NCI-H2029 (cell line): ENCODE results near the gene COL20A1.

ENCODE experiments used
- DNase-seq: peaks from one replicate; lab custom pipeline; 2025; lab: John Stamatoyannopoulos, UW

The COL20A1 gene

DNA sequence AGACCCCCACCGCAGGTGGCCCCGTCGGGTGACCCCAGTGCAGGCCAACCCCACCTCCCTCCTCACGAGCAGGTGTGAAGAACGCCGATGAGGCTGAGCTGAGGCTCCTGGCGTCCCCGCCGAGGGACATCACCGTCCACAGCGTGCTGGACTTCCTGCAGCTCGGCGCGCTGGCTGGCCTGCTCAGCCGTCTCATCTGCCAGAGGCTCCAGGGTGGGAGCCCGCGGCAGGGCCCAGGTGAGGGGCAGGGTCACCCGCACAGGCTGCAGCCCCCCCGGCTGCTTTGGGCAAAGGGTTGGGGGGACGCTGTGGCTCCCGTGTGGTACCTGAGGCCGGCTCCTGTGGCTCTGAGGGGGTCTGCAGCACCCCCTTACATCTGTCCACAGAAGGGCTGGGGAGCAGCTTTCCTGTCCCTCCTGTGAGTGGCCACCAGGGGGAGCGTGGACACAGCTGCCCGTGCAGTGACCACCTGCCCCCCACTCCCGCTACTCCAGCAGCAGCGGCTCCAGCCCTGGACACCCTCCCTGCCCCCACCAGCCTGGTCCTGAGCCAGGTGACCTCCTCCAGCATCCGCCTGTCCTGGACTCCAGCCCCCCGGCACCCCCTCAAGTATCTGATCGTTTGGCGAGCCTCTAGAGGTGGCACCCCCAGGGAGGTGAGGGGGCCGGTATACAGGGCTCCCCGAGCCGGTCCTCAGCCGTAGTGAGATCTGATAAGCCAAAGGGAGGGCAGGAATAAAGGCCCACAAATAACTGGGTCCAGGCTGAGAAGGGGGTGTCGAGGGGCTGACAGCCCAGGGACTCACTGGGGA, 16.5 kb downstream of the COL20A1 start:
- DNase-seq: no peak

DNA sequence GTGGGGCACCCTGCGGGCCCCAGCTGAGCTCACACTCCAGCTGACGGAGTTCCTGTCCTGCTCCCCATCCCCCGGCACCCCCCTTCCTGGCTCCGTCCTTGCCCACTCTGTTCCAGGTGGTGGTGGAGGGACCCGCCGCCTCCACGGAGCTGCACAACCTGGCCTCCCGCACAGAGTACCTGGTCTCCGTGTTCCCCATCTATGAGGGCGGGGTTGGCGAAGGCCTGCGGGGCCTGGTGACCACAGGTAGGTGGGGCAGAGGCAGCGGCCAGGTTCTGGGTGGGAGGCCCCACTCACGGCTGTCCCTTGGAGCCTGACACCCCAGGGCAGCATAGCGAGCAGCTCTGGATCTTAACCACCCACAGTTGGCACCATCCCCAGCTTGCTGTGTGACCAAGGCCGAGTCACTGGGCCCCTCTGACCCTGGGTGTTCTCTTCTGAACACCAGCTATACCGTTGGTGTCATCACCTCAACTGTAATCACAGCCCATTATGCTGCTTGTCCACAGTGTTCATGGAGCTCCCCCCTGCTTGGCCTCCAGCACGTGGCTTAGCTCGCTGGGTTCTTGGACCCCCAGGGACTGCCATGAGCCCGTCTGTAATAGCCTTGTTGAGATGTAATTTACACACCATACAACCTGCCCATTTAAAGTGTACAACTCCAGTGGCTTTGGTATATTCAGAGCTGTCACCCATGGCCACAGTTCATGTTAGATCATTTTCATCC, 17.4 kb downstream of the COL20A1 start:
- no peak for DNase-seq

DNA sequence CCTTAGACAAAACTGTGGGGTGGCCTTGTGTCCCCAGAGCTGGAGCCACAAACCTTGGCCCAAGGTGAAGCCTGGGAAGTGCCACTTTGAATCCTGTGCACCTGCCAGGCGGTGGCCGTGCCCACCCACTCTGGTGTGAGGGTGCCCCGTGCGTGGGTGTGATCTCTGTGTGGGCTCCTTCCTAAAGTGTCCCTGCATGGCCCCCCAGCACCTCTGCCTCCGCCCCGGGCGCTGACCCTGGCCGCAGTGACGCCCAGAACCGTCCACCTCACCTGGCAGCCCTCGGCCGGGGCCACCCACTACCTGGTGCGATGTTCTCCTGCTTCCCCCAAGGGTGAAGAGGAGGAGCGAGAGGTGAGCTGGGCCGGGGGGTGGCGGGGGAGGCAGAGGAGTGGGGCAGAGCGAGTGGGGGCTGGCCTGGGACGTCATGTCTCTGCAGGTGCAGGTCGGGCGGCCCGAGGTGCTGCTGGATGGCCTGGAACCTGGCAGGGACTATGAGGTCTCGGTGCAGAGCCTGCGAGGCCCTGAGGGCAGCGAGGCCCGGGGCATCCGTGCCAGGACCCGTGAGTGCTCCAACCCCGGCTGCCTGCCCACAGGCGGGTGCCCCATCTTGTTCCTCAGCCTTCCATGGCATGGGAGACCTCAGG, 18.3 kb downstream of the COL20A1 start:
- no peak for DNase-seq

DNA sequence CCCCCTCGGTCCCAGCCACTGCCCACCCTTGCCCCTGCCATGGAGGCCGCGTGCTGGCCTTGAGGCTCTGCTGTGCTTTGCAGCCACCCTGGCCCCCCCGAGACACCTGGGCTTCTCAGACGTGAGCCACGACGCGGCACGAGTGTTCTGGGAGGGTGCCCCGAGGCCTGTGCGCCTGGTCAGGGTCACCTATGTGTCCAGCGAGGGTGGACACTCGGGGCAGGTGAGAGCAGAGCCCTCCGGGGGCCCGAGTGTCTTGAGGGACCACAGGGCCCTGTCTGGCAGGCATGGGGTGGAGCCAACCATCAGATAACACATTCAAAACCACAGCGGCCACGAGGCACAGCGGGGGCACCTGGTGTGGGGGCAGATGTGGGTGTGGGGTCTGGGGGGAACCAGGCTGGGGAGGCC, 18.9 kb downstream of the COL20A1 start:
- no peak for DNase-seq

DNA sequence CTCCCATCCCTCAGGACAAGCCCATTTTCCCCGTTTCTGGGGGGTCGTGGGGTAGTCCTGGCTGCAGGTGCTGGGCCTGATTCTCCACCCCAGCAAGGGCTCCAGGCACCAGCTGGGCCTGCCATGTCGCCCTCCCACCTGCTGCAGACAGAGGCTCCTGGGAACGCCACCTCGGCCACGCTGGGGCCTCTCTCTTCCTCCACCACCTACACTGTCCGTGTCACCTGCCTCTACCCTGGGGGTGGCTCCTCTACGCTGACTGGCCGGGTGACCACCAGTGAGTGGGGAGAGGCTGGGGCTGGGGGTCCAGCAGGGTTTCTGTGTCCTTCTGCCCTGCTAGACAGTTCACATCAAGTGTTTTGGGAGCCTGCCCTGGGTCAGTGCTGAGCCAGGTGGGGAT, 19.3 kb downstream of the COL20A1 start:
- DNase-seq: no peak

DNA sequence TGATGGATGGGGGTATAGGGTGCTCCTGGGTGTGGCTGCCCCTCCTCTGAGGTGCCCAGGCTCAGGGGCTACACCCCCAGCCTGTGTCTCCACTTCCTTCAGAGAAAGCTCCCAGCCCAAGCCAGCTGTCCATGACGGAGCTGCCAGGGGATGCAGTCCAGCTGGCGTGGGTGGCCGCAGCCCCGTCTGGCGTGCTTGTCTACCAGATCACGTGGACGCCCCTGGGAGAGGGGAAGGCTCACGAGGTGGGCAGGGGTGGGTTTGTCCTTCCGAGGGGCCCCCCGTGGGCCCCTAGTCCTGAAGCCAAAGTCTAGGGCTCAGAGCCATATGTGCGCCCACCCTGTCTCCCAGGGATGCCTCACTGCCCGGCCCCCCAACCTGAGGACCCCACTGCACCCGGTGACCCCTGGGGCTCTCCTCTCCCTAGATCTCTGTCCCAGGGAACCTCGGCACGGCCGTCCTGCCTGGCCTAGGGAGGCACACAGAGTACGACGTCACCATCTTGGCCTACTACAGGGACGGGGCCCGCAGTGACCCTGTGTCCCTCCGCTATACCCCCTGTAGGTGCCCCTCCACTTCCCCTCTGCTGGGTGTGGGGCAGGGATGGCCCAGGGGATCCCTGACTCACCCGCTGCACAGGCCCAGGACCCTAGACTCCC, 19.8 kb downstream of the COL20A1 start:
- DNase-seq: no peak

DNA sequence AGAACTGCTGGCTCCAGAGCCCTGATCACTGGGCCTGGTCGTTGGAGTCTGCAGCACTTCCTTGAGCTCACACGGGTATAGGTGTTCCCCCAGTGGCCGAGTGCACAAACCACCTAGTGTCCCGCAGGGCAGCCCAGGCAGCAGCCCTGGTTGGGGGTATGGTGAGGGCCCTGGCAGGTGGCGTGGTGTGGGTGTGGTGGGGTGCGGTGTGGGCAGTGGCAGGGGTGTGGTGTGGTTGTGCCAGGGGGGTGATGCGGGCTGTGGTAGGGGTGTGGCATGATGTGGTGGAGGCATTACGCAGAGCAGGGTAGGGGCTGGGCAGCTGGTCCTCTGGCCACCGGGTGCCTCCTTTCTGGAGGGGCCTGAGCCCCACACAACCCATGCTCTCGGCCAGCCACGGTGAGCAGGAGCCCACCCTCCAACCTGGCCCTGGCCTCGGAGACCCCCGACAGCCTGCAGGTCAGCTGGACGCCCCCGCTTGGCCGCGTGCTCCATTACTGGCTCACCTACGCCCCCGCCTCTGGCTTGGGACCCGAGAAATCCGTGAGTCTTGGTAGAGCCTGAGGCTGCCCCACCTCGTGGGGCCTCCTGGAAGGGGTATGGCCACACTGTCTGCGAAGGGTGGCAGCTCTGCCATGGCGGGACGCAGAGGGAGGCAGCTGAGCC, 20.5 kb downstream of the COL20A1 start:
- no peak for DNase-seq

DNA sequence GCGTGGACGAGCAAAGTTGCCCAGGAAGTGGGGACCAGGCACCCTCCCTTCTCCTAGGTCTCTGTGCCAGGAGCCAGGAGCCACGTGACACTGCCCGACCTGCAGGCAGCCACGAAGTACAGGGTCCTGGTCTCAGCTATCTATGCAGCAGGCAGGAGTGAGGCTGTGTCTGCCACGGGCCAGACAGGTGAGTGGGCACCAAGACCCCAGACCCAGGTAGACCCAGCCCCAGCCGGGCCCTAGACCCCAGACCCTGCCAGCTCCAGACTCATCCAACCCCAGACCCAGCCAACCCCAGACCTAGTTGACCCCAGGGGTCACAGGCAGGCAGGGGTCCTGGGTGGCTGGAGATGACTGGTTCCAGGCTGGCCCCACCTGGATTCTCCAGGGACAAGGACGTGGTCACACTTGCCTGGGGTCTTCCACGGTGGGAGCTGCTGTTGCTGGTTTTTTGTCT, 21.1 kb downstream of the COL20A1 start:
- no peak for DNase-seq

DNA sequence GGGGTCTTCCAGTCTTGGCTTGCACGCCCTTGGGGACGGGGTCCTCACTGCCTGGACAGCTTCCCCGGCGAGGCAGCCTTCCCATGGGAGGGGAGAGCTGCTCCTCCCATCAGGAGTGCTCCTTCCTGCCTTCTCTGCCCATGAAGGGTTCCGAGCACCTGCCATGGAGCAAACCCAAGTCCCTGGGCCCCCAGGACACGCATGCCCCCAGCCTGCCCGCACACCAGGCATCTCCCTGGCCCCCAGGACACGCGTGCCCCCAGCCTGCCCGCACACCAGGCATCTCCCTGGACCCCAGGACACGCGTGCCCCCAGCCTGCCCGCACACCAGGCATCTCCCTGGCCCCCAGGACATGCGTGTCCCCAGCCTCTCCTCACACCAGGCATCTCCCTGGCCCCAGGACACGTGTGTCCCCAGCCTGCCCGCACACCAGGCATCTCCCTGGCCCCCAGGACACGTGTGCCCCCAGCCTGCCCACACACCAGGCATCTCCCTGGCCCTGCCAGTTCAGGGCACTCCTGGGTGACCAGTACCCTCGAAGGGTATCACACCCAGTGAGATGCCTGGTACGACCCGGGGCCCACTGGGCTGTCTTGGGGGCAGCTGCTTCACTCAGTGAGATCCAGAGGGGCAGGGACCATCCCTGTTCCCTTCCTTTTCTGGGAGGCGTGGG, 21.7 kb downstream of the COL20A1 start:
- DNase-seq: no peak

DNA sequence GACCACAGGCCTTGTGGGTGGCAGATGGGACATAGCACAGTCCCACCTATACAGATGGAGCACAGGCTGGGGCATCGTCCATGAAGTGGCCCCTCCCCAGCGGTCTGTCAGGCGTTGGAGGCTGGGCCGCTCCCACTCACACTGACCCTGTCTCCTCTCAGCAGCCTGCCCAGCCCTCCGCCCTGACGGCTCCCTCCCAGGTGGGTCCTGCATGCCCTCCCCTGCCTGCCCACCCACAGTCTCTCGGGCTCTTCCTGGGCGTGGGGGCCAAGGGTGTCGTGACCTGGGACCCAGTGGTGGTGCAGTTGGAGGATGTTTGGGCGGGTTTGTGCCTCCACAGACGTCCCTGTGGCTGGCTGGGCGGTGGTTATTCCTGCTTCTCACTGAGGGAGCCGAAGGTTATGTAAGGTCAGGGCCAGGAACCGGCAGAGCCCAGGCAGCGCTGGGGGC, 22.3 kb downstream of the COL20A1 start:
- no peak for DNase-seq

DNA sequence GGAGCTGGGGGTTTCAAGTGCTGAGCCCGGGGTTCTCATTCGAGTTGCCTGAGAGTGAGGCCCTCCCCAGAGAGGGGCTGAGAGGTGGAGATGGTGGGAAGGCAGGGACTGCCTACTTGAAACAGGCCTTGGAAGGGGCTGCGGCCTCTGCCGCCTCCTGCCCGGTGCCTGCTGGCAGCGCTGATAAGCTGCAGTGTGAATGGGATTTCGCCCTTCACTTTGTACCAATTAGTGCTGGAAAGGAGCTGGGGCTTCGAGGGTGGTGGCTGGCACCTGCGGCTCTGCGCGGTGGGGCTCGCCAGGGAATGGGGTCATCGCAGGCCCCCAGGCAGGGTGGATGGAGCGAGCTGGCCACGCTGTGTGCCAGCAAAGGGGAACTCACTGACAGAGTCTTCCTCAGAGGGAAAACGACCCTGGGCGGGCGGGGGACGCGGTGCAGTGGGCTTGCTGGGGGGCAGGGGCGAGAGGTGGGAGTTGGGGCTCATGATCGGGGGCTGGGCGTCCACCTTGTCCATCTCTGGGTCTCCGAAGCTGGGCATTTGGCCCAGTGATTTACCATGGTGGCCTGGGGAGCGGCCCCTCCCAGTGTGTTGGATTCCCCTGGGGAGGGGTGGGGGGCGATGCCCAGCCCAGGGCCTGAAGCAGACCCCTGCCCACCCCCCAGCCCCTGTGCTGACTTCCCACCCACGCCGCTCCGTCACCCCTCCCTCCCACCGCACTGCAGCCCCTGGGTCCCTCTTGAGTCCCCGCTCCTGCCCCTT, 22.9 kb downstream of the COL20A1 start:
- no peak for DNase-seq

DNA sequence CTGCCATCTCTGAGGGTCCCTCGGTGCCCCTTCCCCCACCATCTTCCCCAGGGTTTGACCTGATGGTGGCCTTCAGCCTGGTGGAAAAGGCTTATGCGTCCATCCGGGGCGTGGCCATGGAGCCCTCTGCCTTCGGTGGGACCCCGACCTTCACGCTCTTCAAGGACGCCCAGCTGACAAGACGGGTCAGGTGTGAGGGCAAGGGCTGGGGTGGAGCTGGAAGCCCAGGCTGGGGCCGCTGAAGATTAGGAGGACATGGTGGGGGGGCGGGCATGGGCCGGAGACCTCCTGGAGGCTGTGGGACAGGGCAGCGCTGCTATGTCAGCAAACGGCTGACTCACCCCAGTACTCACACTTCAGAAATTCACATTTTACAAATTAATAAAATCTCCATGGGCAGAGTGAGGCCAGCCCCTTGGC, 23.5 kb downstream of the COL20A1 start:
- no peak for DNase-seq

DNA sequence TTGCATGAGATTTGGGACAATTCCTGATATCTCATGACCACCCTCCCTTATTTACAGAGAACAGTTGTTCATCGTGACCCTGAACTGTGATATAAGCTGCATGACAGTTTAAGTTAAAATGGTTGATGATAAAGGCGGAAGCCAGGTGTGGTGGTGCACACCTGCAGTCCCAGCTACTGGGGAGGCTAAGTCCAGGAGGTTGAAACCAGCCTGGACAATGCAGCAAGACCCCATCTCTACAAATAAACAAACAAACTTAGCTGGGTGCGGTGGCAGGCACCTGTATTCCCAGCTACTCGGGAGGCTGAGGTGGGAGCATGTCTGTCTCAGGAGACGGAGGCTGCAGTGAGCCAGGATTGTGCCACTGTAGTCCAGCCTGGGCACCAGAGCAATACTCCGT, 24.1 kb downstream of the COL20A1 start:
- no peak for DNase-seq

DNA sequence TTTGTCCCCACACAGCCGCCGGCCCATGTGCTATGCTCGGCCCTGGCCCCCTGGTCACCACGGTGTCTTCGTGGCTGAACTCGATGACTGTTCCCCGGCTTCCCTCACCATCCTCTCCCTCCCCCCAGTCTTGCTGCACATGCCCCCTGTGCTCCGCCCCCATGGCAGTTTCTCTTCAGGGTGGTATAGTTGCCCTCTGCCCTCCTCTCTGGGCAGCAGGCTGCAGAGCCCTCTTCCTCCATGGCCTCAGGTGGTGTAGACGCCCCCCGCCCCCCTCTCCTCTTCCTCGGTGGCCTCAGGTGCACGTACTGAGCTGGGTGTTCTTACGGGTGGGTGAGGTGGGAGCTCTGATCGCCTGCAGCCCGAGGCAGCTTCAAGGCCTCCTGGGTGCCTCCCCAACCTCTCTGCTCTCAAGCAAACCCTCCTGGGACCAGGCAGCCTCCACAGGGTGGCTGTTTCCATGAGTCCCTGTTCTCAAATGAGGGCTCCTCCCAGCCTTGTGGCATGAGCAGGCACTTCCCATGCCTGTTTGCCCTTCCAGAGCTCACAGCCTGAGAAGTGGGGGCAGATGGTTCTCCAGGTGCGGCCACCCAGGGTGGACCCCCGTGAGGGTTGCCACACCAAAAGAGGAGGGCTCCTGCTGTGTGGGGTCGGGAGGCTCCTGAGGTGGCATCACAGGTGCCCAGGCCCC, 24.8 kb downstream of the COL20A1 start:
- DNase-seq: no peak

DNA sequence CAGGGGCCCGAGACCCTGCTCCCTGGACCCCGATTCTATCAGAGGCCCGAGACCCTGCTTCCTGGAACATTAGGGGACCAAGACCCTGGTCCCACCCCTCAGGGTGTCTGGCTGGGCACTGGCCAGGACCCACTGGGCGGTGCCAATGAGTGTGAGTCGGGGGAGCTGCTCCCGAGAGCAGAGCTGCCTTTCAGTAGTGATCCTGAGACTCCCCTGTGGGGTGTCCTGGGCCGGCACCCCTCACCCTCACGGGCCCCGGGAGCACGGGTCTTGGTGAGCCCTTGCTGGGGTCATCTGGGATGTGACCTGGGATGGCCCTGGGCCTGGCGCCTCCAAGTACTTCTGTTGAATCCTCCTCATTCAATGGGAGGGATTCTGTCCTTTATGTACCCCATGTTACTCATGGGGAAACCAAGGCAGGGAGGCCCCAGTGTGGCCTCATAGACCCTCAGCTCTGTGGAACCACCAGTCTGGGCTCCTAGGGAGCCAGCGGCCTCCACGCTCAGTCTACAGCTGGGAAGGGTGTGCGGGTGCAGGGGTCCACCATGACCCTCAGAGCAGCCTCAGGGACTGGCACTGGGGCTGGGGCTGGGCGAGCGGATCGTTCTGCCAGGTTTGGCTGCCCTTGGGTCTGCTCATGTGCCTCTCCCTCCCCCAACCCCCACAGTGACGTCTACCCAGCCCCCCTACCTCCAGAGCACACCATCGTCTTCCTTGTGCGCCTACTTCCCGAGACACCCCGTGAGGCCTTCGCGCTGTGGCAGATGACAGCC, 25.6 kb downstream of the COL20A1 start:
- DNase-seq: no peak

DNA sequence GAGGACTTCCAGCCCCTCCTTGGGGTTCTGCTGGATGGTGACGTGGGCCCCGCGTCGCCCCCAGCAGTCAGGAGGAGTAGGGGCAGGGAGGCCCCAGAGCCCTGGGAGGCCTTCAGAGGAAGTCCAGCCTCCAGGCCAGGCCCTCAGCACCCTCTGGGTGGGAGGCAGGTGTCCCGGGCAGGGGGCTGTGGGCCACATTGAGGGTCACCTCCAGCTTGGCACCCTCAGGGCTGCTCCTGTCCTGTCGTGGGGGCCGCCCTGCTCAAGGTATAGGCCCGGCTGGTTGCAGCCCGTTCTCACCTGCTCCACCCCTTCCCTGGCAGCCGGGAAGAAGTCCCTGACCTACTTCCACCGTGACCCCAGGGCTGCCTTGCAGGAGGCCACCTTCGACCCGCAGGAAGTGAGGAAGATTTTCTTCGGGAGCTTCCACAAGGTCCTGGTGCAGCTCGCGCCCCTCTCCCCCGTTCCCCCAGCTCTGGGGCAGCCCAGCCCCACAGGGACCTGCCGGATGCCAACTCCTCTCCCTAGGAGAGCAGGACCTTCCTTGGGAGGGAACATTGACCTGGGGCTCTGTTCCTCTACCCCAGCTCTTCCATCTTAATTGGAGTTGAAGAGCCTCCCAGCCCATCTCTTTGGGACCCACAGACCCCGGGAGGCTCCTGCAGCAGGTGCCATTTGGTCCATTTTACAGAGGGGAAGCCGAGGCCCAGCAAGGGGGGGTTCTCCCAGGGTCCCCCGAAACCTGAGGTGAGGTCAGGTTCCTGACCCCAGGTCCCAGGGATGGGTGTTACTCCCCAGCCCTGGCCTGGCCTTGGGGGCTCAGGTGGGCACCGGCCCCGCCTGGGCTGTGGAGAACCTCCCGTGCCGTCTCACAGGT, 26.4 kb downstream of the COL20A1 start:
- no peak for DNase-seq

DNA sequence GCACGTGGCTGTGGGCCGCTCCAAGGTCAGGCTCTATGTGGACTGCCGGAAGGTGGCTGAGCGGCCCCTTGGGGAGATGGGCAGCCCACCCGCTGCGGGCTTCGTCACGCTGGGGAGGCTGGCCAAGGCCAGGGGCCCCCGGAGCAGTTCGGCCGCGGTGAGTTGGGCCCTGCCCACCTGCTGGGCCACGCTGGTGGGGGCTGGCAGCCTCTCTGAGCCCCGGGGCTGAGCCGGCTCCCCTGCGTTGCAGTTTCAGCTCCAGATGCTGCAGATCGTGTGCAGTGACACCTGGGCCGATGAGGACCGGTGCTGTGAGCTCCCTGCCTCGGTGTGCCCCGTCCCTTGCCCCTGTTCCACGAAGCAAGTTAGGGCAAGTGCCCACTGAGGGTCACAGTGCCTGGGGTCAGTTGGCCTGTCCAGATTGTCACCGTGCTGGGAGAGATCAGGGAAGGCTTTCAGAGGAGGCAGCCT, 27.1 kb downstream of the COL20A1 start:
- DNase-seq: no peak

DNA sequence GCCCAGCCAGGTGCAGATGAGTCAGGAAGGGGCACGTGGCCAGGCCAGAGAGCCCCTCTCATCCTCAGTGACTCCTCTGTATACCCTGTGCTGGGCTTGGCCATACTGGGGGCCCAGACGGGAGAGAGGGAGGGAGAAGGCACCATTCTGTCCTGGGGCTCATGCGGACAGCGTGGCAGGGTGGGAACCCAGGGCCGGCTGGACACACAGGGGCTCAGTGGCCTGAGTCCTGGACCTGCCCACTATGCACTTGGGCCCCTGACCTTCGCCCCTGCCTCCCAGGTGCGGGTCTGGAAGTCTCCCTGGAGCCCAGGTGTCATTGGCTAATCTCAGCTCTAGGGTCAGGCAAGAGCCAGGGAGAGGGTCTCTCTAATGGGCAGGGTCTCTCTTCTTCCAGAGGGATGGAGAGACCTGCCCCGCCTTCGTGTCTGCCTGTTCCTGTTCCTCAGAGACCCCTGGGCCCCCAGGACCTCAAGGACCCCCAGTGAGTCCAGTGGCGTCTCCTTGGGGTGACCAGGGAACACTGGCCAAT, 27.7 kb downstream of the COL20A1 start:
- no peak for DNase-seq
